NCI-H345 treated with DMSO at 0.1 percent for 48 hours (cell line): ENCODE results near the gene NUDT3.
"Not testable (repeated sequence)": the region's sequence is repeated elsewhere in the genome, so short reads cannot be mapped to it uniquely, and the experiment has no call there.

Experiments
- DNase-seq: peaks from one replicate; lab custom pipeline; 2025; ENCODE audit not compliant: unreplicated experiment; lab: John Stamatoyannopoulos, UW

Gene NUDT3

GRCh38 chr6:34393191-34393965 lies 909 bp upstream of the NUDT3 start:
- peak; percentile 47 for DNase-seq

DNA sequence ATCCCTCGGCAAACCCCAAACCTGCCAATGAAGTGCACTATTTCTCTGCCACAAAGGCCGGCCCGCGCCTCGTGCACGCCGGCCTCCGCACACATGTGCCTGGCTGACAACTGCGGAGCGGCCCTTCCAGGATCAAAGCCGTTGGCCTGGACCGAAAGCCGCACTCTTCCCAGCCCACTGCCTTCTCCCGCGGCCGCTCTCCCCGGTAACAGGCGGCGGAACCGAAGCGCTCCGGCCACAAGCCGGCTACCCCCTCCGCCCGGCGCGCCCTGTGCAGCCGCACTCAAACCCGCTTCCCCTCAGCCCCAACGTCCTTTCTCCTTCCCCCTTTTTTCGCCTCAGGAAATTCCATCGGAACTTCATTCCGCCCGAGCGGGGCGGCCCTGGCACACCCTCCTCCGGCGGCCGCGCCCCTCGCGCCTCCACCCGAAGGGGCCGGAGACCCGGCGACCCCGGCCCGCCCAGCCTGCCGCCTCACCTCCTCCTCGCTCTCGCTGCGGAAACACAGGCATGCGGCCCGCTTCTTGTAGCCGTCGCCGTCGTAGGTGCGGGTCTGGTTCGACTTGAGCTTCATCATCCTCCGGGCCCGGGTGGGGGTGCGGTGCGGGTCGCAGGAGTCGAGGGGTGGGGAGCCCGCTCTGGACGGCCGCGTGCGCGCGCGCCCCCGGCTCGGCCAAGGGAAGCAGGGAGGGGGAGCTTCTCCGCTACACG lies 528 bp downstream of the NUDT3 start:
- DNase-seq = peak; percentile 20

GRCh38 chr6:34391473-34391785 lies 1.0 kb downstream of the NUDT3 start:
- no peak for DNase-seq

- DNase-seq = peak; percentile 29
These were observed 1.7 kb downstream of the NUDT3 start for GRCh38 chr6:34390531-34391472.

- no peak for DNase-seq
These were observed 3.4 kb downstream of the NUDT3 start for GRCh38 chr6:34389034-34389433.

GRCh38 chr6:34388421-34388820 lies 4.0 kb downstream of the NUDT3 start:
- no peak for DNase-seq

DNA sequence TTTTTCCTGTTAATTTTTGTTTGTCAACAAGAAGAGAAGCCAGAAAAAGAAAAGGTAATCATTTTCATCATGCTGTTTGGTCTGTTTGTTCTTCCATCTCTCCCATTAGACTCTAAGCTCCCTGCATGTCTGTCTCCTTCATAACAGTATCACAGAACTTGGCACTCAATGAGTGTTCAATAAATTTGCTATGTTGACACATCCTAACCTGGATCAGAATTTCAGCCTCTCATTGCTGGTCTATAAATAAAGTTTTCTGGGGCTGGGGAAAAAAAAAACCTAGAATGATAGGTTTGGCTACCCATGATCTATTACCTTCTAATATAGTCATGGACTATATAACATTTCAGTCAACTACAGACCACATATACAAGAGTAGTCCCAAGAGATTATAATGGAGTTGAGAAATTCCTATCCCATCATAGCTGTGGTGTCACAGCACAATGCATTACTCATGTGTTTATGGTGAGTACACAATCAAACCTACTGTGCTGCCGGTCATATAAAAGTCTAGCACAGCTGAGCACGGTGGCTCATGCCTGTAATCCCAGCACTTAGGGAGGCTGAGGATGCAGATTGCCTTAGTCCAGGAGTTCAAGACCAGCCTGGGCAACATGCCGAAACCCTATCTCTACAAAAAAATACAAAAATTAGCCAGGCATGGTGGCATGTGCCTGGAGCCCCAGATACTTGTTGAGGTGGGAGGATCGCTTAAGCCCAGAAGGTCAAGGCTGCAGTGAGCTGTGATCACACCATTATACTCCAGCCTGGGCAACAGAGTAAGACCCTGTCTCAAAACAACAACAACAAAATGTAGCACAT lies 5.9 kb downstream of the NUDT3 start:
- no peak for DNase-seq

DNA sequence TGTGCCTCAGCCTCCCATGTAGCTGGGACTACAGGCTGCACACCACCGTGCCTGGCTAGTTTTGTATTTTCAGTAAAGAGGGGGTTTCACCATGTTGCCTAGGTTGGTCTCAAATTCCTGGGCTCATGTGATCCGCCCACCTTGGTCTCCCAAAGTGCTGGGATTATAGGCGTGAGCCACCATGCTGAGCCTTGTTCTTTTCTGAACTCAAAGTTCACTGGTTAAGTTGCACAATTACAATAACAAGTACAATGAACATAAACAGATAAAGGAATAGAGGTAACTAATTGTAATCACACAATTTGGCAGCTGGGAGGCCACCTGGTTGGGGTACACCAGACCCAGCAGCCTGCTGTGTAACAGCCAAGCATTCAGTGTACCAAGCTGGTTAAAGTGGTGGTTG lies 6.7 kb downstream of the NUDT3 start:
- no peak for DNase-seq

GRCh38 chr6:34384321-34385153 lies 7.9 kb downstream of the NUDT3 start:
- DNase-seq = no peak

- no peak for DNase-seq
These were observed 8.7 kb downstream of the NUDT3 start for GRCh38 chr6:34383656-34384320.

GRCh38 chr6:34383161-34383631 lies 9.3 kb downstream of the NUDT3 start:
- DNase-seq = no peak

DNA sequence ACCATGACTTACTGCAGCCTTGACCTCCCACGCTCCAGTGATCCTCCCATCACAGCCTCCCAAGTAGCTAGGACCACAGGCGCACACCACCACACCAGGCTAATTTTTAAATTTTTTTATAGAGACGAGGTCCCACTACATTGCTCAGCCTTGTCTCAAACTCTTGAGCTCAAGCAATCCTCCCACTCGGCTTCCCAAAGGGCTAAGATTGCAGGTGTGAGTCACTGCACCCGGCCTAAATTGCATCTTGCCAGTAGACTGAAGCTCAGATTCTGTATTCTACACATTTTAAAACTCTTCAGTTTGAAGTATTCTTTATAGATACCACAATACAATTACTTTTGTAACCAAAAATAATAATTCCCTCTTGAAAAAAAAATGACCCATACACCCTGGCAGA lies 11.4 kb downstream of the NUDT3 start:
- no peak for DNase-seq

GRCh38 chr6:34378470-34378869 lies 14.0 kb downstream of the NUDT3 start:
- no peak for DNase-seq

GRCh38 chr6:34377984-34378383 lies 14.5 kb downstream of the NUDT3 start:
- DNase-seq = no peak

DNA sequence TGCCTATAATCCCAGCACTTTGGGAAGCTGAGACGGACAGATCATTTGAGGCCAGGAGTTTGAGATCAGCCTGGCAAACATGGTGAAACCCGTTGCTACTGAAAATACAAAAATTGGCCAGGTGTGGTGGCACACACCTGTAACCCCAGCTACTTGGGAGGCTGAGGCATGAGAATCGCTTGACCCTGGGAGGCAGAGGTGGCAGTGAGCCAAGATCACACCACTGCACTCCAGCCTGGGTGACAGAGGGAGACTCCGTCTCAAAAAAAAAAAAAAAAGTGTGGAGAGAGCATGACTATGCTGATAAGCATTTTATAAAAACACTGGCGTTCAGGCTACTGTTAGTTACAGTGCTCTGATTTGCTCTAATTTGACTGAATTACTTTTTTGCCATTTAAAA lies 14.9 kb downstream of the NUDT3 start:
- DNase-seq = not testable (repeated sequence)

- DNase-seq = no peak
These were observed 16.6 kb downstream of the NUDT3 start for GRCh38 chr6:34375833-34376232.

DNA sequence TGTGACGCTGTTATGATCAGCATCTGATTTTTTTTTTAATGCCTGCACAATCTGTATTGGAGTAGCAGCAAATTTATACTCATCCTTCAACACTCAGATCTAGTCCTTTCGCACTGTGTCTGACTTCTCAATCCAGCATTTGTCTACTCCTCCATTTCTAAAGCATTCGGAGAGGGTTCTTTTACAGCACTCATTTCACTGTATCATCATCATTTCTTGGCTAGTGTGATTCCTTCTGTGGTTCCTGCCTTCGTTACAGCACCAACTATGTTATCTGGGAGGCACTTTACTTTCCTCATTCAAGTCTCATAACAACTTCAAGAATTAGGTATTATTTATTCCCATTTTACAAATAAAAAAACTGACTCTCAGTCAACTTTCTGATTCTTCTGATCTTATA lies 18.0 kb downstream of the NUDT3 start:
- DNase-seq = no peak

DNA sequence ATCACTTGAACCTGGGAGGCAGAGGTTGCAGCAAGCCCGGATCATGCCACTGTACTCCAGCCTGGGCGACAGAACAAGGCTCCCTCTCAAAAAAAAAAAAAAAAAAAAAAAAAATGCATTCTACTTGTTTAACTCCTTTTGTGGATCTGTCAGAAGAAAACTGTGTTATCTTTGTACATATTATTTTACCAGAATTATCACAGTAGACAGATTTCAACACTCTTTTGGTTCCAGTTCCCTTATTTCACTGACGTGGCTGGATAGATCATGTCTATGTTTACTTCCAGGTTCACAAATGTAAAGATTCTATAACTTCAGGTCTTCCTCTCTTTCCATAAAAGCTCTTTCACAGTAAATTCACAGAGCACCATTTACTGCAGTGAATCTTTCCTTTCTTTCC lies 18.4 kb downstream of the NUDT3 start:
- no peak for DNase-seq

- DNase-seq = no peak
These were observed 19.0 kb downstream of the NUDT3 start for GRCh38 chr6:34373511-34373910.
